ELF-1 (cell line): ENCODE data around the gene PARP9.
"Not testable (repeated sequence)": the region's sequence is repeated elsewhere in the genome, so short reads cannot be mapped to it uniquely, and the experiment has no call there.

ENCODE experiments used
- DNase-seq: peaks from one replicate; pipeline ENCODE4 v3.0.0-alpha.2; 2016; ENCODE audit warnings: low read depth, low spot score

PARP9 gene

DNA sequence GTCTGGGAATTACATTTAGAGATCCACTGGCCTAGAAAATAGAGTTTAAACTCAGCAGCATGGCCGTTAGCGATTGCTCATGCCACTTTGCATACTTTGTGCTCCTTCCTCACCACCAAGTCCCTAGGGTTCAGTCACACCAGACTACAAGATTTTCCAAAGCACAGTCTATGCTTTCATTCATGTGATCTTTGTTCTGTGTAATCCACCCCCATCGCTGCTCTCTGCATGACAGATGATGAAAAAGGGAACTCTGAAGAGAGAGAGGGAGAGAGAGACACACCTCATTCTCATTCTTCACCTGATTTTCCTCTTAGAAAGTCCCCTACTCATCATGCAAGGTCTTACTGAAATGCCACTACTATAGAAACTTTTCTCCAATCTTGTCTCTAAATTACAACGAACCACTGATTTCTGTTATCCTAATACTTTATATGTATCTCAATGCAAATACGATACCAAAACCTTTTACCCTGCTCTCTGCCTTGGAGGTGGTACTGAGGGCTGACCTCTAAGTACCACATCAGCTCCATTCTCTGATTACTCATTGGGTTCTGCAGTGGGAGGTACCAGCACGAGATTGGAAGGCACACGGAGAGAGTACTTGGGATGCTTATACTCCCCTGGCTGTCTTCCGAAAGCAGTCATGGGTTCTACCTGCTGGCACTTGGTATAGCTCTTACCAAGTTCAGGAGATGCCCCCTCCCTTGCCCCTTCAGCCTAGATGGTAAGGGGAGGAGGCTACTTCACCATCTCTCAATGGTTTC lies 12.3 kb upstream of the PARP9 start:
- no peak for DNase-seq

DNA sequence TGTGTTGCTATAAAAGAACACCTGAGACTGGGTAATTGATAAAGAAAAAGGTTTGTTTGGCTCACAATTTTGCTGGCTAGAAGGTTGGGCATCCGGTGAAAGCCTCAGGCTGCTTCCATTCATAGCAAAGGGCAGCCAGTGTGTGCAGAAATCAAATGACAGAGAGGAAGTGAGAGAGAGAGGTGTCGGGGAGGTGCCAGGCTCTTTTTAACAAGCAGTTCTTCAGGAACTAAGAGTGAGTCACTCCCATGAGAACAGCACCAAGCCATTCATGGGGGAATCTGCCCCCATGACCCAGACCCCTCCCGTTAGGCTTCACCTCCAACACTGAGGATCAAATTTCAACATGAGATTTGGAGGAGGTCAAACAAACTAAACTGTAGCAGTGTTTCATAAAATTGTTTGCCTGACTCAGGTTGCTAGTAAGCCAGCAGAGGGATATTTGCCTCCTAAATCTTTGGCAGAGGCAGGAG lies 8.9 kb upstream of the PARP9 start:
- DNase-seq: peak; percentile 71

DNA sequence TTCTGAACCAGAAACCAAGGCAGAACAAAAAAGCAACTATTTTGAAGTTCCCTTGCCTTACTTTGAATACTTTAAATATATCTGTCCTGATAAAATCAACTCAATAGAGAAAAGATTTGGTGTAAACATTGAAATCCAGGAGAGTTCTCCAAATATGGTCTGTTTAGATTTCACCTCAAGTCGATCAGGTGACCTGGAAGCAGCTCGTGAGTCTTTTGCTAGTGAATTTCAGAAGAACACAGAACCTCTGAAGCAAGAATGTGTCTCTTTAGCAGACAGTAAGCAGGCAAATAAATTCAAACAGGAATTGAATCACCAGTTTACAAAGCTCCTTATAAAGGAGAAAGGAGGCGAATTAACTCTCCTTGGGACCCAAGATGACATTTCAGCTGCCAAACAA lies 4.7 kb upstream of the PARP9 start:
- no peak for DNase-seq

DNA sequence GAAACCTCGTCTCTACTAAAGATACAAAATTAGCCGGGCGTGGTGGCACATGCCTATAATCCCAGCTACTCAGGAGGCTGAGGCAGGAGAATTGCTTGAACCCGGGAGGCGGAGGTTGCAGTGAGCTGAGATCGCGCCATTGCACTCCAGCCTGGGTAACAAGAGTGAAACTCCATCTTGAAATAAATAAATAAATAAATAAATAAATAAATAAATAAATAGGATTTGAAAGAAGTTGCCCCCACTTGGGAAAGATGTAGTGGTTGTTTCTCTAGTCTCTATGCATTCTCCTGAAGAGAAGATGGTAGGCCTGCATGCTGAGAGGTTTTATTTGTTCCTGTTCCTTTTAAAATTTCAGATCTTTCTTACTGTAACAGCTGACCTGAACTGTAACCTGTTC lies 4.0 kb upstream of the PARP9 start:
- DNase-seq: not testable (repeated sequence)

DNA sequence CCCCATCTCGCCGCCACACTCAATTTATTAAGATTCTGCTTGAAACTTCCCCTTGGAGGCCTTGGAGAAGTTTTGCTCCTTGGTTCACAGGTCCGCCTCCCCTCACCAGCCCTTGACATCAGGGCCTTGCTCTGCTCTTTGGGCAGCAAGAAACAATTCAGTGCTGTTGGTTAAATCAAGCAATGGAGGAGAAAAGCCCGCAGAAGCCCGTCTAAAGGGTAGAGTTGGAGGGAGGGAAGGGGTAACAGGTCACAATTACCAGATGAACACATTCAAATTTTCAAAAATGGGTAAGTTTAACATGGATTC lies 429 bp downstream of the PARP9 start:
- DNase-seq: peak; percentile 14

DNA sequence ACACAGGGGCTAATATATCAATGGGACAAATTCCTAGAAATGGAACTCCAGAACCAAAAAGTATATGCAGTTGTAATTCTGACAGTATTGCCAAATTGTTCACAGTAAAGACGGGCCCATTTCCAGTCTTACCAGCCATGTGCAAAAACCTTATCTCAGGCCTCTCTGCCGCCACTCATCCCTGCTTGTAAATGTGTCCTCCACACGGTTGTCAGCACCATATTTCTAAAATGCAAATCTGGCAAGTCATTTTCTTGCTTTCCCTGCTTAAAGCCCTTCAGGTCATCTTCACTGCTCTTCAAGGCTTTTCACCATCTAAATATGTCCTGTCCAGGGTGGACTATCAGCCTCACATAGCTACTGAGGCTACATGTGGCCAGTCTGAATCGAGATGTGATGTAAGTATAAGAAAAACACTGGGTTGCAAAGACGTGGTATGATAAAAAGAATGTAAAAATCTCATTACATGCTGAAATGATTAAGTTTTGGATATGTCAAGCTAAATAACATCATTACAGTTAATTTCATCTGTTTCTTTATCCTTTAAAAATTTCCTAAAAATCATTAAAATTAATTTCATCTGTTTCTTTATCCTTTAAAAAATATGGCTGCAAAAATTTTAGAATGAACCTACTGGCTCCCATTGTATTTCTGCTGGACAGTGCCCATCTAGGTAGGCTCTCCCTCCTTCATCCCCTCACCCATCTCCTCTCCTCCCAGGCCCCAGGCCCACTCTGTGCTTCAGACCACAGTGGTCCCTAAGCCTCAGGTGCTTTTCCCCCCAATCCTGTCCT lies 980 bp downstream of the PARP9 start:
- no peak for DNase-seq

DNA sequence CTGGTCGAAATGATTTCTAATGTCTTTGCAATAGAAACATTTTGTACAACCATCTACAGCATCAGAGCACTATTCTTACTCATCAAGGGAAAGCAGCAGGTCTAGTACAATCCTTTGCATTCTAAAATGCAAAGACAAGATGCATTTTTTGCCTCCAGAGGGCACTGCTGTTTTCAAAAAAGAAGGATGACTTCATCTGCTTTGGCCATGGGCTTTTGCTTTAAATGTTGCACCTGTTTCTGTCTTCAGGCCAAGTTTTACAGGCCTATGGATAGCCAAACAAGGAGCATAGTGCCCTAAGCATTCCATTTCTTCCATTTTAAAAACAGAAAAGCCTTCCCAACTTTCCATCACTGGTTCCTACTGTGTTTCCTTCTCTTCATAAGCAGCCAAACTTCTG lies 3.4 kb downstream of the PARP9 start:
- peak; percentile 57 for DNase-seq

DNA sequence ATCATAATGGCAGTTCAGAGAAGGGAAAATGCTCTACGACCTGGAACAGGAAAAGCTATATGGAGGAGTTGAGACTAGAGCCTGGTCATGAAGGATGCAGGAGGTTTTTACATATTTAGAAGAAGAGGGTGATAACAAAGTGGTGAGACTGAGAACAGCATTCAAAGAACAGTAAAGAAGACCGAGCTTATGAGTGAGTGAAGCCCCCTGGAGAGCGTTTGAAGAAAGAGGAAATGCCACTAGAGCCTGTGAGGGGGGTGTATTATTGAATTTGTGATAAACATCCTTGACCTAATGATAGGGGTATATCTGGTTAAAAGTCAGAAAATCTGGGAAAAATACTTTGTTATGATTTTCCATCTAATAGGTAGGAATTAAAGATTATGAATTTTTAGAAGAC lies 4.2 kb downstream of the PARP9 start:
- DNase-seq: no peak

DNA sequence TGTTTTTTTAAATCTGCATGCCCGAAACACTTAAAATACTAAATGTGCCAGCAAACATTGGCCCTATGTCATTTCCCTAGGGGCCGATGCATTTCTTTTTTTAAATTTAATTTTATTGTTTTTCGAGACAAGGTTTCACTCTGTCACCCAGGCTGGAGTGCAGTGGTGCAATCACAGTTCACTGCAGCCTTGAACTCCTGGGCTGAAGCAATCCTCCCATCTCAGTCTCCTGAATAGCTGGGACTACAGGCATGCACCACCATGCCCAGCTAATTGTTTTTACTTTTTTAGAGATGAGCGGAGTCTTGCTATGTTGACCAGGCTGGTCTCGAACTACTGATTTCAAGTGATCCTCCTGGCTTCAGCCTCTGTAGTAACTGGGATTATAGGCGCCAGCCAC lies 5.5 kb downstream of the PARP9 start:
- DNase-seq: no peak

DNA sequence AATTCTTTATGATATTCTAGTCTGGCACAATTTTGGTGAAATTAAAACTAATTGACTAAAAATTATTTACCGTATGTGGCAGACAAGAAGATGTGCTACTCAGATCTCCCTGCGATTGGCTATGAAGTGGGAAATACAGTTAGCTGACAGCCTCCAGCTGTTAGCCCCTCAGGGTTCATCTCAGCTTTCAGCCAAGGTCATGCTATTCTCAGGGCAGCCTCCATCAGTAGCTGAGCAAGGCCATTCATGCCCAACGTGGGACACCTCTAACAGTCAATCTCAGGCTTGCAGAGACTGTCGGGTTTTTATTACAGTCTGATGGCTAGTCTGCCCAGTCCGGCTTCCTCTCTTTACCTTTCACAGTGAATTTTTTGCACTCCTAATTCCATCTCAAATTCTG lies 6.7 kb downstream of the PARP9 start:
- DNase-seq: no peak

DNA sequence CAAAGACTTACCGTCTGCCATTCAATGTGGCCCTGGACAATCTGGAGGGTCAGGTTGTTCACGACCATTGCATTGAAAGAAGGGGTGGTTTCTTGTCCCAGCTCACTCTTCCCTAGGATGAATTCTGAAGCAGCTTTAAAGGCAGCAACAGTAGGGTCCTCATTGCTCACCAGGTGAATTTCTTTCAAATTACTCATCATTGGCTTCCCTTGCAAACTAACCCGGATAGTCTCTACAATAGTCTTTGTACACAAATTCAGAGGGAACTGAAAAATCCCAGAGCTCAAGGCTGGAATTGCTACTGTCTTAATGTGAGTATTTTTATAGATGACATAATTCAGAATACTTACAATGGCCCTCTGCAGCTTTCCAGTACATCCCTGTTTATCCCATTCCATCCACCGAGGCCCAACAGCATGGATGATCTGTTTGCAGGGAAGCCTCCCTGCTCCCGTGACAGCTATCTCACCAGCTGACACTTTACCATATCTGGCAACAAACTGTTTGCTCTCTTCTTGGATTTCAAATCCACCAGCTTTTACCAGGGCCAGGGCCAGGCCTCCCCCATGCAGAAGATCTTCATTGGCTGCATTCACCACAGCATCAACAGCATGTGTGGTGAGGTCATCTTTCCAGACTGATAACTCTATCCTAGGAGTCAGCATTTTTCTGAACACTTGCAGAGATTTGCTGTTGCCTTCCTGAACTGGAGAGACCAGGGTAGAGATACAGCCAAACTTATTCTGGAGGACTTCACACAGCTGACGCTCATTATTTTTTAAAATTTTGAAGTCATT lies 8.6 kb downstream of the PARP9 start:
- DNase-seq: peak; percentile 36

DNA sequence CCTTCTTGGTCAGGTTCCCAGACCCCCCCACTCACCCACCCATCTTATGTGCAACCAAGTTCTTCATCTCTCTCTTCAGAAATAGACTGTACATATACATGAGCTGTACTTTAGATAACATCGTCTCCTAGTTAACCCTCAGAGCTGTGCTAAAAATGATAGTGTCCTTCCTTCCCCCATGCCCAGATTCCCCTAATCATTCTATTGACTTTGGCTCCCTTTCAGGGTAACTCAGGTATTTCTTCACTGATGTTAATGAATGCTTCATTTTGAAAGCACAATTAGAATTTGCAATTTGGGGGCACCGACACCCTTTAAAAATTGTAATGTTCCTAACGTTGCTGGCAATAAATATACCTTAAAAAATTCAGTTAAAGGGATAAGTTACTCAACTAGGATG lies 10.9 kb downstream of the PARP9 start:
- DNase-seq: no peak

DNA sequence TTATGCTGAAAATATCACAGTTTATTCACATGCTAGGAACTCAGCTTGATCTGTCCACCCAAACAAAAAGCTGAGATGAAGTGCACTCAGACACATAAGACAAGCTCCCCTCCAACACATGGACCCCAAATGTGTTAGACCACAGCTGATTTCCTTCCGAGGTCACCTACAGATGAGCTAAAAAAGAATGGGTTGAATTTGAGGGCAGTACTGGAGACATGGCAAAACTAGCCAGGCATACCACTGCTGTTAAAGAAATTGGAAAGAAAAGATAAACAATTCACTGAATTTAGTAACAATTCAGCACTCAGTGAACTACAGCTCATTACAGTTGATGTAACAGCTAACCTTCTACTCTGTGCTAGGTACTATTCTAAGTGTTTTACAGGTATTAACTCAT lies 15.5 kb downstream of the PARP9 start:
- DNase-seq: no peak

DNA sequence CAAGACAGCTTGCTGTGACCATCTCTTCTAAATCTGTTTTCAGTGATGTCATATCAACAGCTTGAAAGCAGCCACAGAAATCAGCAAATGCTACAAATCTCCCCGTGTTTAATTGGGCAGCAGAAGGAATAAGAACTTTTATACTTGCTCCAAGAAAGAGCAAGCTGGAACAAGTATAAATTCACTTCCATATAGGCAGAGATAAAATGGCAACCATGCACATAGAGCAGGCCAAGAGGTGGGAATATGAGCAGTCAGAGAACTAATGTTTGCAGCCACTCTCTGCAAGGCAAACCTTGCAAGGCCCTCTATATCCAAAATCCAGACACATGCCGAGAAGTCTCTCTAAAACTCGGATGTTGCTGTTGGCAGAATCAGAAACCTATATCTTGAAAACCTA lies 16.0 kb downstream of the PARP9 start:
- no peak for DNase-seq

DNA sequence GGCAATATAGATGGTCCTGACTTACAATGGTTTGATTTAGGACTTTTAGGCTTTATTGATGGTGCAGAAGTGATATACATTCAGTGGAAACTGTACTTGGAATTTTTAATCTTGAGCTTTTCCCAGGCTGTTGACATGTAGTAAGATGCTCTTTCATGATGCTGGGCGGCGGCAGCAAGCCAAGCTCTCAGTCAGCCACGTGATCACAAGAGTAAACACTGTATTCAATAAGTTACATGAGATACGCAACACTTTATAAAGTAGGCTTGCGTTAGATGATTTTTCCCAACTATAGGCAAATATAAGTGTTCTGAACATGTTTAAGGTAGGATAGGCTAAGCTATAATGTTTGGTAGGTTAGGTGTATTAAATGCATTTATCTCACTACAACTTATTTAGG lies 17.9 kb downstream of the PARP9 start:
- DNase-seq: no peak

DNA sequence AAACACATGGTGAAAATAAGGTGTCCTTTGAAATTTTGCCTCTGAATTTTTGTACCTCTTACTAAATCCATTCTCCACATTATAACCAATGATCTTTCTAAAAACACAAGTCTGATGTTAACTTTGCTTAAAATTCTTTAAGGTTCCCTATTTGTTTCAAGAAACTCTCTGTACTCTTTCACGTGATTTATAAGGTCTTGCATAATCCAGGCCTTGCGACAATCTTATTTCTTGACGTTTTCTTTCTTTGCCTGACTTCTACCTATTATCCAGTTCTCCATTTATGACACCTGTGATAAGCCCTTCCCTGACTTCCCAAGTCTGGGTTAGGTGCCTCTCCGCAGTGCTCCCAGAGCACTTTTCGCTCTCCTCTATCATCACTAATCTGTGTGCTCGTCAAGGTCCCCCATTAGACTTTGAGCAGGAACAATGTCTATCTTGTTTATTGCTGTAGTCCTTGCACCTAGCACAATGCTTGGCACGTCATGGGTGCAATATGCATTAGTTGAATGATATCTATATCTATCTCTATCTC lies 25.1 kb downstream of the PARP9 start:
- DNase-seq: no peak

DNA sequence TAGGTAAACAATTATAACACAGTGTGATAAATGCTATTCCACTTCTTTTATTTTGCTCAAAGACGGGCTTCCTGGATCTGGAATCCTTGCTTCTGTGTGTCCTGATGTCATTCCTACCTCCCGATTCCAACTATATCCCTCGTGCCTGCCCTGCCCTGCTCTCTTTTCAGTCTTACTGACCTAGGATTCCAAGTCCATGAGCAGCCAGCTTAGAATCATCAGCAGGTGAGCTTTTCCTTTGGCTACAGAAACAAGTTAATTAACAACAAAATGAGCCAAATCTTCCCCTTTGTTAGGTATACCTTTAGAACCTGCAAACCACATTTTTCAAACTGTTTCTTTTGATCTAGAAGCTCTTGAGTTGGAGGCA lies 27.5 kb downstream of the PARP9 start:
- DNase-seq: peak; percentile 8

DNA sequence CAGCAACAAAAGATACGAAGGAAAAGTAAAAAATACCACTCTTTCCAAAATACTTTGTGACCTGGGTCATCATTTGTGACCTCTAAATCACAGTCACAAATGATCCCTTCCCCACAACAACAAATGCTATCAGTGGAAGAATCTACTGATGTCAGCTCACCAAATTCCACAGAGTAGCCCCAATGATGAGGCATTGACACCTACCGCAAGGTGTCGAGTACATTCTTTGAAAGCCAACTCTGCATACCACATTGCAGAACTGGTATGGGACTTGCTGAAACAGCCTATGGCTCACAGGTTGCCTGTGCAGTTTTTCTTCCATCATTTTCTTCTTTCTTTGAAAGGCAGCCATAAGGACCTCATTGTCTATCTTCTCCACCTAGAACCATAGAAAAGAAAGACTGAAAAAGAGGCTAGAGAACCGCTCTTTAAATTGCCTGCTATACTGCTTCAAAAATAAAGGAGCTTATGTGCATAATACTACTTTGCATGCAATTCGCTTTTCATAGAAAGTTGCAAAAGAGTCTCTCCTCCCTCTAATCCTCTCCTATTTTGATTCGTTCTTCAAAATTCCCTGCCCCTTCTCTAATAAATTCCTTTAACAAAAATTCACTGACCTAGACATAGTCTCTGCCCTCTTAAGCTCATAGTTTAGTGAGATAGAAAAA lies 28.0 kb downstream of the PARP9 start:
- DNase-seq: peak; percentile 61

DNA sequence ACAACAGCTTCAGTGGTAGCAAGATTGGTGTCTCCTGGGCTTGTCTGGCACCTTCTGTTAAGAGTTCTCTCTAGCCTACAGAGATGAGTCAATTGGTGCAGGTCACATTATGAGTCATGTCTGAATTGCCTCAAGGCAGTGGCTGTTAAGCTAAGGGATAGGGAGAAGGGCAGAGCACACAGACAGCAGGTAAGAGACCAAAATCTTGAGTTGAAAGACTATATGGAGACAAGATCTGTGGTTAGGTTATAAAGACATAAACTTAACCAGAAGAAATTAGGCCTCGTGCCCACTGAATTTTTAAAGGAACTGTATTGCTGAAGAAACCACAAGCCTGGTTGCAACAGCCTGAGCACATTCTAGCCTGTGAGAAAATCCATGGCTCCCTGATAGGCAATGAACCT lies 30.2 kb downstream of the PARP9 start:
- DNase-seq: peak; percentile 68

DNA sequence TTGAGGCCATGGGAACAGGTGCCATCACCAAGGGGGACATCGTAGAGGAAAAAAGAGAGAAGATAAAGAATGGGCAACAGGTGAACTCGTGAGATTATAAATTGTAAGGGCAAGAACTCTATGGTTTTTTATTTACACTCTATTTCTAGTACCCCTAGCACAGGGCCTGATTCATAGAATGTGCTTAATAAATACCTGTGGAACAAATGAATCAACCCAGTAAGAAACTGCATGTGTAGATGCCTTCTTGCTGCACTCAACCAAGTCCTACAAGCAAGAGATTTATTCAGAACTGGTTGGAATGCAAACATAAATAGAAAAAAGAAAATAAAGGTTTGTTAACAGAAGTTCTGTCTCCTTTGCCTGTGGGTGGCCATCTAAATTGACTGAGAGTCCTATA lies 30.6 kb downstream of the PARP9 start:
- no peak for DNase-seq

DNA sequence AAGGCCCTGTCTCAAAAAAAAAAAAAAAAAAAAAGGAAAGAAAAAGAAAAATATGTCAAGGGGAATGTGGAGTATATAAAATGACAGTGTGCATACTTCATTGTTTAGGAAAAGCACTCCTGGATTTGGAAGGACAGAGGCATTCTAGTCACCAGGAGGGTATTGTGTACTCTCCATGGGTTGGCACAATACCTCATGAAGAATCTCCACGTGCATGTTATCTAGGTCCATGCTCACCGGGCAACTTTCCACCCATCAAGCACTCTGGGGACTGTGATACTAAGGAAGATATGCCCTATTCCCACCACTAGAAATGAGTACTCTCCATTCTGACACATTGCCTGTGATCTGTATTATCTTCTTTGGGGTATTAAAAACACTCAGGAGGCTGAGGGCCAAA lies 33.9 kb downstream of the PARP9 start:
- DNase-seq: no peak

DNA sequence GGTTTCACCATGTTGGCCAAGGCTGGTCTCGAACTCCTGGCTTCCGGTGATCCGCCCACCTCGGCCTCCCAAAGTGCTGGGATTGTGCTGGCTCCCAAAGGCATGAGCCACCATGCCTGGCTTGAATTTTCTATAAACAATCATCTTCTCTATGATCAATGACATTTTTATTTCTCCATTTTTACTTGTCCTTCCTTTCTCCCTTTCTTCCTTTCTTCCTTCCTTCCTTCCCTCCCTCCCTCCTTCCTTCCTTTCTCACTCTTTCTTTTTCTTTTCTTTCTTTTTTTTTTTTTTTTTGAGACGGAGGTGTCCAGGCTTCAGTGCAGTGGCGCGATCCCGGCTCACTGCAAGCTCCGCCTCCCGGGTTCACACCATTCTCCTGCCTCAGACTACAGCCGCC lies 40.8 kb downstream of the PARP9 start:
- DNase-seq: no peak
